SK-N-SH (cell line): ENCODE data around the gene PDXP. TPM values are rescaled to one million over a fixed set of nuclear protein-coding genes. Genes with fewer than 3 reads are reported as not detected.

Source experiments
- CTCF ChIA-PET: fragments of 300-600, 350-600 bp; formaldehyde crosslinking; extraction: SDS; loops from one replicate; lab custom pipeline; 2021; lab: Yijun Ruan, JAX
- POLR2A ChIA-PET: fragments of 350-600 bp; sonication (Branson Sonifier 250); formaldehyde crosslinking; extraction: SDS; loops from one replicate; lab custom pipeline; 2020; ENCODE audit warnings: antibody characterized with exemption, inconsistent platforms; lab: Yijun Ruan, JAX
- DNase-seq: peaks from one replicate; pipeline ENCODE4 v3.0.0; 2012
- H2AFZ ChIP-seq: fragments of 200-600 bp; sonication (generic); 2 replicates; pipeline ENCODE4 v1.8.1; 2016; ENCODE audit warnings: antibody characterized with exemption, mild to moderate bottlenecking, low read depth
- H3F3A ChIP-seq: fragments of 200-600 bp; sonication (generic); replicated peaks from 2 replicates; pipeline ENCODE3; 2016; ENCODE audit warnings: antibody characterized with exemption, mild to moderate bottlenecking; ENCODE audit not compliant: insufficient read depth
- H3K27ac ChIP-seq, 2 experiments: fragments of 200-500 bp in 1 of 2; fragments of 200-600 bp in 1 of 2; sonication (Bioruptor generic) in 1 of 2; sonication (generic), shearing (Covaris generic) in 1 of 2; 2 replicates each; pipeline versions ENCODE4 v1.5.1 to v1.6.1; 2014 to 2016; ENCODE audit warnings: low read depth in 2 of 2, inconsistent platforms in 1 of 2, low read length in 1 of 2, mild to moderate bottlenecking in 1 of 2, mixed read lengths in 1 of 2
- H3K27me3 ChIP-seq: fragments of 200-600 bp; sonication (generic), shearing (Covaris generic); 2 replicates; pipeline ENCODE4 v1.6.1; 2016; ENCODE audit warnings: mixed run types; ENCODE audit not compliant: insufficient read depth
- H3K36me3 ChIP-seq, 2 experiments: fragments of 200-500 bp in 1 of 2; fragments of 200-600 bp in 1 of 2; sonication (Bioruptor generic) in 1 of 2; sonication (generic) in 1 of 2; replicated peaks in 1 of 2; 2 replicates each; pipeline versions ENCODE3 to v1.5.1; 2014 to 2016; ENCODE audit warnings: low read length in 1 of 2, mild to moderate bottlenecking in 1 of 2; ENCODE audit not compliant: insufficient read depth in 2 of 2, control insufficient read depth in 1 of 2
- H3K4me1 ChIP-seq, 2 experiments: fragments of 200-500 bp in 1 of 2; fragments of 200-600 bp in 1 of 2; sonication (Bioruptor generic) in 1 of 2; sonication (generic), shearing (Covaris generic) in 1 of 2; 2 replicates each; pipeline versions ENCODE4 v1.5.1 to v1.6.1; 2014 to 2016; ENCODE audit warnings: low read depth in 1 of 2, low read length in 1 of 2, mixed run types in 1 of 2; ENCODE audit not compliant: insufficient read depth in 2 of 2, control insufficient read depth in 1 of 2
- H3K4me2 ChIP-seq: fragments of 200-600 bp; sonication (generic), shearing (Covaris generic); 2 replicates; pipeline ENCODE4 v1.6.1; 2017; ENCODE audit warnings: mixed run types
- H3K4me3 ChIP-seq, 2 experiments: fragments of 200-500 bp in 1 of 2; fragments of 200-600 bp in 1 of 2; sonication (Bioruptor generic) in 1 of 2; sonication (generic), shearing (Covaris generic) in 1 of 2; 2 replicates each; pipeline versions ENCODE4 v1.5.1 to v1.8.1; 2014 to 2016; ENCODE audit warnings: low read depth in 2 of 2, inconsistent platforms in 1 of 2, low read length in 1 of 2, mild to moderate bottlenecking in 1 of 2, mixed read lengths in 1 of 2, moderate library complexity in 1 of 2
- H3K79me2 ChIP-seq: fragments of 200-600 bp; sonication (generic); 2 replicates; pipeline ENCODE4 v1.8.1; 2017; ENCODE audit warnings: mild to moderate bottlenecking; ENCODE audit not compliant: insufficient read depth
- H3K9ac ChIP-seq: fragments of 200-600 bp; sonication (generic); 2 replicates; pipeline ENCODE4 v1.6.1; 2017; ENCODE audit warnings: mixed run types
- H3K9me2 ChIP-seq: fragments of 200-600 bp; sonication (generic); 2 replicates; pipeline ENCODE4 v1.6.1; 2017; ENCODE audit warnings: mixed run types
- H3K9me3 ChIP-seq: fragments of 200-600 bp; sonication (generic); 2 replicates; pipeline ENCODE4 v1.6.1; 2017; ENCODE audit warnings: mixed run types, mild to moderate bottlenecking, moderate library complexity
- H4K20me1 ChIP-seq: fragments of 200-600 bp; sonication (generic); 2 replicates; pipeline ENCODE4 v1.6.1; 2017; ENCODE audit warnings: mild to moderate bottlenecking, mixed run types; ENCODE audit not compliant: insufficient read depth
- CHD2 ChIP-seq: fragments of 150-350 bp; IDR thresholded peaks from 2 replicates; pipeline ENCODE4 v1.6.1; 2018; ENCODE audit warnings: low read length; ENCODE audit not compliant: partially characterized antibody
- FOSL2 ChIP-seq: IDR thresholded peaks from 2 replicates; pipeline ENCODE4 v1.4.0; 2012; ENCODE audit warnings: low read depth, mild to moderate bottlenecking, moderate library complexity, borderline replicate concordance
- FOXJ3 ChIP-seq: sonication (generic); formaldehyde crosslinking; IDR thresholded peaks from 2 replicates; pipeline ENCODE4 v1.5.1; 2020; ENCODE audit warnings: mild to moderate bottlenecking, missing genetic modification reagents
- FOXM1 ChIP-seq: IDR thresholded peaks from 2 replicates; pipeline ENCODE4 v1.4.0; 2012; ENCODE audit warnings: low read depth, mild to moderate bottlenecking
- GABPA ChIP-seq: IDR thresholded peaks from 2 replicates; pipeline ENCODE4 v1.4.0; 2012; ENCODE audit warnings: low read depth, mild to moderate bottlenecking
- GATA2 ChIP-seq: sonication (generic); formaldehyde crosslinking; IDR thresholded peaks from 2 replicates; pipeline ENCODE4 v1.5.0; 2020; ENCODE audit warnings: mild to moderate bottlenecking, missing genetic modification reagents
- JUND ChIP-seq: IDR thresholded peaks from 2 replicates; pipeline ENCODE4 v1.4.0; 2012
- MAX ChIP-seq: IDR thresholded peaks from 2 replicates; pipeline ENCODE4 v1.4.0; 2012; ENCODE audit warnings: low read depth
- NFIC ChIP-seq: IDR thresholded peaks from 2 replicates; pipeline ENCODE4 v1.4.0; 2012; ENCODE audit warnings: borderline replicate concordance
- NRF1 ChIP-seq: IDR thresholded peaks from 2 replicates; pipeline ENCODE4 v1.6.1; 2012; ENCODE audit warnings: low read depth, mild to moderate bottlenecking, low read length
- PBX3 ChIP-seq: IDR thresholded peaks from 2 replicates; pipeline ENCODE4; 2012
- RAD21 ChIP-seq: IDR thresholded peaks from 2 replicates; pipeline ENCODE4 v1.6.1; 2012; ENCODE audit warnings: mild to moderate bottlenecking, low read length
- RXRA ChIP-seq: IDR thresholded peaks from 2 replicates; pipeline ENCODE4 v1.4.0; 2012; ENCODE audit warnings: low read depth, mild to moderate bottlenecking, borderline replicate concordance
- SIN3A ChIP-seq: IDR thresholded peaks from 2 replicates; pipeline ENCODE4 v1.6.1; 2012; ENCODE audit warnings: low read depth, mild to moderate bottlenecking, low read length, moderate library complexity, borderline replicate concordance
- TCF12 ChIP-seq: IDR thresholded peaks from 2 replicates; pipeline ENCODE4 v1.4.0; 2012
- TEAD4 ChIP-seq: IDR thresholded peaks from 2 replicates; pipeline ENCODE4 v1.4.0; 2012; ENCODE audit warnings: mild to moderate bottlenecking, borderline replicate concordance; ENCODE audit not compliant: insufficient read depth
- WGBS: methylation state at CpG from one replicate; pipeline ENCODE4 v1.1.6; 2017; ENCODE audit warnings: low lambda C conversion rate; 5-methylcytosine and 5-hydroxymethylcytosine counted together
- polyA plus RNA-seq, 3 experiments: library from polyadenylated mRNA; depleted of rRNA; stranded (reverse); fragments of >200 nt; gene quantifications; 2 replicates each; pipeline ENCODE4 v1.2.3, GENCODE V29; 2012
- TF ChIP-seq, protein P1 (sequence below): fragments of 200-600 bp; sonication (generic); IDR thresholded peaks from 2 replicates; pipeline ENCODE4 v1.6.1; 2017; ENCODE audit warnings: antibody characterized with exemption, mild to moderate bottlenecking, moderate library complexity

Gene PDXP
- polyA plus RNA-seq, 1 of the 3 experiments (the other 2 are of a cell fraction) = 22.5 TPM

DNA sequence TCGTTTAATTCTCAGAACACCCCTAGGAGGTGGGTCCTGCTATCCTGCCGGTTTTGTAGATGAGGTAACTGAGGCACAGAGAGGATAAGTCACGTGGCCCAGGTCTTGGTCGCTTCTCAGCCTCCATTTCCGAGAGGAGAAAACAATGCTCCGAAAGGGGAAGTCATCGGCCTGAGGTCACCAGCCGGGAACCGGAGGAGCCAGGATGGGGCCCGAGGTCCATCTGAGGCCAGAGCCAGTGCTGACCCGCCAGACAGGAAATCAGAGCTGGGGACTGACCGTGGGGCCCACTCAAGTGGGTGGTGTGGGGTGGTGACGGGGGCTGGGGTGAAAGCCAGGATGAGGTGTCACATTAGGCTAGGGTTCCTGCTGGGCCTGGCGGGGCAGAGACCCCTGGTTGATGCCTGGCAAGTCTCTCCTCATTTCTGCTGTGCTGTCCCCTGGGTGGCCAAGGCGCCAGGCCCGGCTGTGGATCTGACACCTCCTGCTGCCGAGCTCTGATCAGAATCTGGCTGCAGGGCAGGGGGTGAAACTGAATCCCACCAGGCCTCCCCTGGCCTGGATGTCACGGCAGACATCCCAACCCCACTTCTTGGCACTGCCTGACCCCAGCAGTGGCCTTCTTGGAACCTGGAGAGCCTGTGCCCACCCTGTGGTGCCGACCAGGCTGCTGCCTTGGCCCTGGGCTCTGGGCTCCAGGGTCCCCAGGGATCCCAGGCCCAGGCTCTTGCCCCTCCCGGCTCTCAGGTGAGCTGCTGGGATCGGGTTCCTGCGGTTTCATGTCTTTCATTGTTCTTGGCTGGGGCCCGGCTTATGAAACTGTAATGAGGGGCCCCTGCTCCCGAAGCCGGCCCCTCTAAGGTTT is 50.3 kb downstream of the PDXP start:
- Histone ChIP-seq H3K4me3 (no peak overlapping the region), H3K27me3 (no peaks in the 10 kb centered on the region), H3K9me3 (no peaks in the 10 kb centered on the region), H3K36me3 (peaks cover 0 to 3% of the 10 kb centered on the region in 2 experiments), H3K4me1 (no peaks in the 10 kb centered on the region), H3F3A (peaks cover 5% of the 10 kb centered on the region), H3K27ac (no peak overlapping the region), H3K79me2 (no peaks in the 10 kb centered on the region), H3K4me2 (no peak overlapping the region), H4K20me1 (no peaks in the 10 kb centered on the region), H2AFZ (no peak overlapping the region), H3K9me2 (no peaks in the 10 kb centered on the region), H3K9ac (no peak overlapping the region)
- DNase-seq = no peak
- ChIA-PET CTCF (interaction anchor here (1.4 kb wide), 1 partner anchor 27 kb away, joined by 3 read pairs; no protein-coding TSS in a partner anchor), POLR2A (no interaction called here)
- no peak for TF ChIP-seq FOSL2
- no peak for TF ChIP-seq TCF12
- no peak for TF ChIP-seq RXRA
- no peak for TF ChIP-seq NRF1
- no peak for TF ChIP-seq RAD21
- no peak for TF ChIP-seq JUND
- no peak for TF ChIP-seq MAX
- no peak for TF ChIP-seq GABPA
- TF ChIP-seq SIN3A = no peak
- TF ChIP-seq PBX3 = no peak
- TF ChIP-seq, protein P1, sequence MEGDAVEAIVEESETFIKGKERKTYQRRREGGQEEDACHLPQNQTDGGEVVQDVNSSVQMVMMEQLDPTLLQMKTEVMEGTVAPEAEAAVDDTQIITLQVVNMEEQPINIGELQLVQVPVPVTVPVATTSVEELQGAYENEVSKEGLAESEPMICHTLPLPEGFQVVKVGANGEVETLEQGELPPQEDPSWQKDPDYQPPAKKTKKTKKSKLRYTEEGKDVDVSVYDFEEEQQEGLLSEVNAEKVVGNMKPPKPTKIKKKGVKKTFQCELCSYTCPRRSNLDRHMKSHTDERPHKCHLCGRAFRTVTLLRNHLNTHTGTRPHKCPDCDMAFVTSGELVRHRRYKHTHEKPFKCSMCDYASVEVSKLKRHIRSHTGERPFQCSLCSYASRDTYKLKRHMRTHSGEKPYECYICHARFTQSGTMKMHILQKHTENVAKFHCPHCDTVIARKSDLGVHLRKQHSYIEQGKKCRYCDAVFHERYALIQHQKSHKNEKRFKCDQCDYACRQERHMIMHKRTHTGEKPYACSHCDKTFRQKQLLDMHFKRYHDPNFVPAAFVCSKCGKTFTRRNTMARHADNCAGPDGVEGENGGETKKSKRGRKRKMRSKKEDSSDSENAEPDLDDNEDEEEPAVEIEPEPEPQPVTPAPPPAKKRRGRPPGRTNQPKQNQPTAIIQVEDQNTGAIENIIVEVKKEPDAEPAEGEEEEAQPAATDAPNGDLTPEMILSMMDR = no peak
- TF ChIP-seq TEAD4 = no peak
- no peak for TF ChIP-seq FOXM1
- no peak for TF ChIP-seq GATA2 (CRISPR knock-in tag)
- TF ChIP-seq FOXJ3 (CRISPR knock-in tag) = no peak
- TF ChIP-seq NFIC = no peak
- no peak for TF ChIP-seq CHD2
- WGBS = 90% methylated on average over 16 of the region's 25 CpGs
